ENCODE results near the gene RFFL.

The RFFL gene

GRCh38 chr17:34961093-34961911 lies 102.2 kb downstream of the RFFL start, which contains the start of the genes CCT6B and ZNF830:
TSS of gene CCT6B (minus strand) at chr17:34961460. CDS start at chr17:34961393, 67 bp downstream.
TSS of gene ZNF830 (plus strand) at chr17:34961540. CDS start at chr17:34961567, 27 bp downstream.
- DNase-seq = peak; percentile 54

- no peak for DNase-seq
These were observed 105.1 kb downstream of the RFFL start for GRCh38 chr17:34958438-34958837.

Data from GF-D8 (cell line).